HCT116 (cell line): Measurements from ENCODE around the gene BRICD5. TPM values are rescaled to one million over a fixed set of nuclear protein-coding genes. Genes with fewer than 3 reads are reported as not detected.

ENCODE experiments used
- ATAC-seq: fragments of 200-7000 bp; cut with Tn5 transposase; 2 replicates; pipeline ENCODE4 v1.9.1; 2020; ENCODE audit warnings: mild to moderate bottlenecking, moderate library complexity
- BruUV-seq: library from RNA; stranded (reverse); fragments of 400-500 nt; replicated peaks from 2 replicates; lab custom pipeline; 2021; lab: Mats Ljungman, UMichigan
- CTCF ChIA-PET: fragments of 300-600 bp; sonication (Branson Sonifier 250); formaldehyde crosslinking; loops from one replicate; lab custom pipeline; 2021; ENCODE audit warnings: antibody characterized with exemption; lab: Charles Lee
- POLR2A ChIA-PET: fragments of 300-600, 350-600 bp; sonication (Branson Sonifier 250); formaldehyde crosslinking; loops from one replicate; lab custom pipeline; 2021; ENCODE audit warnings: antibody characterized with exemption; lab: Charles Lee
- RAD21 ChIA-PET, 2 experiments: fragments of 300-600 bp; sonication (Branson Sonifier 250); formaldehyde crosslinking; loops; one replicate each; lab custom pipeline; 2023; ENCODE audit warnings: low total read pairs in 2 of 2; ENCODE audit not compliant: uncharacterized antibody in 2 of 2, unreplicated experiment in 2 of 2, low non-redundant PET in 1 of 2; lab: Charles Lee
- DNase-seq: peaks from one replicate; pipeline ENCODE4 v3.0.0-alpha.2; 2010; ENCODE audit warnings: low read depth, low spot score
- H2AFZ ChIP-seq: fragments of 200-600 bp; shearing (Covaris generic), sonication (generic); 2 replicates; pipeline ENCODE4 v1.6.1; 2017; ENCODE audit warnings: low read depth, mixed run types, mixed read lengths, antibody characterized with exemption, low read length; ENCODE audit not compliant: poor library complexity, severe bottlenecking
- H3K27ac ChIP-seq: 2 replicates; pipeline ENCODE4 v1.5.1; 2012; ENCODE audit warnings: low read depth, low read length
- H3K27me3 ChIP-seq: fragments of 200-600 bp; sonication (generic); 2 replicates; pipeline ENCODE4 v1.6.1; 2016; ENCODE audit warnings: mixed run types, low read length, mixed read lengths; ENCODE audit not compliant: insufficient read depth
- H3K36me3 ChIP-seq, 2 experiments: fragments of 200-500 bp in 1 of 2; fragments of 200-600 bp in 1 of 2; sonication (Bioruptor generic) in 1 of 2; sonication (generic) in 1 of 2; 2 replicates each; pipeline versions ENCODE4 v1.5.1 to v1.6.1; 2014 to 2016; ENCODE audit warnings: low read length in 2 of 2, inconsistent platforms in 1 of 2, mixed read lengths in 1 of 2, mixed run types in 1 of 2; ENCODE audit not compliant: insufficient read depth in 2 of 2, control insufficient read depth in 1 of 2
- H3K4me1 ChIP-seq, 2 experiments: fragments of 200-600 bp in 1 of 2; sonication (generic) in 1 of 2; 2 replicates each; pipeline versions ENCODE4 v1.5.1 to v1.6.1; 2012 to 2017; ENCODE audit warnings: low read length in 2 of 2, inconsistent platforms in 1 of 2, mild to moderate bottlenecking in 1 of 2, mixed read lengths in 1 of 2, mixed run types in 1 of 2, moderate library complexity in 1 of 2; ENCODE audit not compliant: insufficient read depth in 2 of 2, control insufficient read depth in 1 of 2
- H3K4me2 ChIP-seq: fragments of 200-600 bp; sonication (generic); 2 replicates; pipeline ENCODE4 v1.6.1; 2017; ENCODE audit warnings: mixed run types, low read length, mixed read lengths
- H3K4me3 ChIP-seq, 2 experiments: fragments of 200-600 bp in 1 of 2; sonication (generic) in 1 of 2; replicated peaks in 1 of 2; 2 replicates each; pipeline ENCODE4 v1.5.1; 2011 to 2016; ENCODE audit warnings: low read length in 2 of 2, control low read depth in 1 of 2, low read depth in 1 of 2, mild to moderate bottlenecking in 1 of 2, mixed read lengths in 1 of 2, mixed run types in 1 of 2
- H3K79me2 ChIP-seq: fragments of 200-600 bp; sonication (generic); 2 replicates; pipeline ENCODE4 v1.6.1; 2017; ENCODE audit warnings: mild to moderate bottlenecking, mixed run types, low read length, moderate library complexity, mixed read lengths; ENCODE audit not compliant: insufficient read depth
- H3K9ac ChIP-seq: fragments of 200-600 bp; sonication (generic); 2 replicates; pipeline ENCODE4 v1.6.1; 2016; ENCODE audit warnings: low read length, mixed read lengths
- H3K9me2 ChIP-seq: fragments of 200-600 bp; sonication (generic), shearing (Covaris generic); 2 replicates; pipeline ENCODE4 v1.6.1; 2017; ENCODE audit warnings: mixed run types, mild to moderate bottlenecking, moderate library complexity; ENCODE audit not compliant: insufficient read depth
- H3K9me3 ChIP-seq, 2 experiments: fragments of 200-500 bp in 1 of 2; fragments of 200-600 bp in 1 of 2; sonication (Bioruptor generic) in 1 of 2; sonication (generic) in 1 of 2; 2 replicates each; pipeline ENCODE4 v1.6.1; 2014 to 2017; ENCODE audit warnings: low read length in 2 of 2, mixed read lengths in 2 of 2, inconsistent platforms in 1 of 2, low read depth in 1 of 2, mild to moderate bottlenecking in 1 of 2, mixed run types in 1 of 2, moderate library complexity in 1 of 2; ENCODE audit not compliant: control insufficient read depth in 1 of 2, insufficient read depth in 1 of 2
- H4K20me1 ChIP-seq: fragments of 200-600 bp; sonication (generic), shearing (Covaris generic); 2 replicates; pipeline ENCODE4 v1.6.1; 2017; ENCODE audit warnings: mixed run types, mild to moderate bottlenecking, moderate library complexity; ENCODE audit not compliant: insufficient read depth
- CBX3 ChIP-seq: IDR thresholded peaks from 2 replicates; pipeline ENCODE4 v1.6.1; 2012; ENCODE audit warnings: low read depth
- CEBPB ChIP-seq: IDR thresholded peaks from 2 replicates; pipeline ENCODE4 v1.6.1; 2012; ENCODE audit warnings: low read depth
- CTCF ChIP-seq, 3 experiments: fragments of 200-600 bp in 1 of 3; sonication (generic) in 1 of 3; IDR thresholded peaks in 2 of 3; conservative IDR thresholded peaks in 1 of 3; 2 replicates each; pipeline ENCODE4 v1.5.1; 2012 to 2017; ENCODE audit warnings: low read depth in 2 of 3, low read length in 2 of 3, antibody characterized with exemption in 1 of 3, borderline replicate concordance in 1 of 3, control low read depth in 1 of 3, mild to moderate bottlenecking in 1 of 3, mixed read lengths in 1 of 3, mixed run types in 1 of 3, moderate library complexity in 1 of 3; ENCODE audit not compliant: insufficient read depth in 1 of 3
- EGR1 ChIP-seq: IDR thresholded peaks from 2 replicates; pipeline ENCODE4 v1.6.1; 2012; ENCODE audit warnings: low read depth
- JUND ChIP-seq: IDR thresholded peaks from 2 replicates; pipeline ENCODE4 v1.6.1; 2012
- POLR2A ChIP-seq: IDR thresholded peaks from 2 replicates; pipeline ENCODE4 v1.7.0; 2011; ENCODE audit warnings: borderline replicate concordance; ENCODE audit not compliant: insufficient read depth, insufficient read length; ENCODE audit errors: extremely low read depth
- REST ChIP-seq: IDR thresholded peaks from 2 replicates; pipeline ENCODE4 v1.6.1; 2012; ENCODE audit warnings: low read depth
- TCF7L2 ChIP-seq: IDR thresholded peaks from 2 replicates; pipeline ENCODE4 v1.7.0; 2011; ENCODE audit warnings: borderline replicate concordance, inconsistent platforms; ENCODE audit not compliant: insufficient read depth, insufficient read length; ENCODE audit errors: extremely low read depth
- ZBTB33 ChIP-seq: IDR thresholded peaks from 2 replicates; pipeline ENCODE4 v1.6.1; 2011; ENCODE audit warnings: mild to moderate bottlenecking, low read length, moderate library complexity; ENCODE audit not compliant: insufficient replicate concordance; ENCODE audit errors: extremely low read depth
- intact Hi-C: fragments of 100-400 bp; cut with micrococcal nuclease; formaldehyde crosslinking; loops from 2 replicates; pipeline ENCODE4 v1.10.0; 2022
- total RNA-seq: library from RNA; stranded (reverse); gene quantifications from one replicate; pipeline ENCODE4 v1.2.1, GENCODE V29; 2021; ENCODE audit not compliant: unreplicated experiment

BRICD5 gene
- total RNA-seq, 1 experiment from 2014 or later, result 9.8 TPM

- Histone ChIP-seq H3K4me2 (no peak overlapping the region), H3K9me3 (no peaks in the 10 kb centered on the region), H4K20me1 (no peaks in the 10 kb centered on the region), H3K27me3 (no peaks in the 10 kb centered on the region), H2AFZ (no peak overlapping the region), H3K4me1 (peaks cover 0 to 5% of the 10 kb centered on the region in 2 experiments; a peak in 1 of 4 replicates), H3K36me3 (no peaks in the 10 kb centered on the region), H3K9me2 (no peaks in the 10 kb centered on the region), H3K9ac (no peak overlapping the region), H3K27ac (peak overlapping the region; percentile 38; the same call in 1 of the 2 replicates), H3K4me3 (no peak overlapping the region), H3K79me2 (no peaks in the 10 kb centered on the region)
- POLR2A ChIA-PET, result interaction anchor here (1.3 kb wide), 1 partner anchor 34 kb away, joined by 4 read pairs; the partner anchor contains the start of gene PGP
- RAD21 ChIA-PET, result no interaction called here
- DNase-seq (no peak), ATAC-seq (no peak)
- BruUV-seq, result no TSS peak
- TF ChIP-seq ZBTB33 (no peak), JUND (no peak), CBX3 (no peak)
- CTCF ChIA-PET, result no interaction called here
- intact Hi-C loops, result no loop called here
These were observed 28.7 kb downstream of the BRICD5 start for GRCh38 chr16:2181952-2182351.

- CTCF ChIA-PET, result no interaction called here
- DNase-seq (no peak), ATAC-seq (no peak)
- Histone ChIP-seq H3K9me2 (no peaks in the 10 kb centered on the region), H4K20me1 (no peaks in the 10 kb centered on the region), H3K4me2 (no peak overlapping the region), H3K4me1 (peaks cover 0 to 5% of the 10 kb centered on the region in 2 experiments; a peak in 1 of 4 replicates), H3K9ac (no peak overlapping the region), H3K4me3 (no peak overlapping the region), H3K36me3 (no peaks in the 10 kb centered on the region; a peak in 2 of 4 replicates), H2AFZ (no peak overlapping the region), H3K9me3 (no peaks in the 10 kb centered on the region), H3K79me2 (no peaks in the 10 kb centered on the region), H3K27ac (no peak overlapping the region), H3K27me3 (no peaks in the 10 kb centered on the region)
- POLR2A ChIA-PET, result interaction anchor here (1.3 kb wide), 1 partner anchor 34 kb away, joined by 4 read pairs; the partner anchor contains the start of gene PGP
- TF ChIP-seq EGR1, result no peak
- TF ChIP-seq REST, result no peak
- no peak for TF ChIP-seq CEBPB
- TF ChIP-seq POLR2A, result no peak
- TF ChIP-seq CTCF (IDR thresholded peaks at IDR 0.05 in 2 of 3, conservative IDR thresholded peaks at IDR 0.05 in 1 of 3; ENCODE audit: borderline replicate concordance in 1 of 3, insufficient read depth in 1 of 3, low read depth in 2 of 3, low read length in 2 of 3), result no peak
- no peak for TF ChIP-seq TCF7L2
- intact Hi-C loops, result no loop called here
- RAD21 ChIA-PET, result no interaction called here
- BruUV-seq, result no TSS peak
These were observed 29.4 kb downstream of the BRICD5 start for GRCh38 chr16:2180962-2181923.
